IPS-18c (cell line): ENCODE data around the gene ZNF189.

Source experiments
- H3K4me3 ChIP-seq: 2 replicates; pipeline ENCODE4 v1.7.0; 2013; ENCODE audit warnings: low read depth, mild to moderate bottlenecking, low read length, moderate library complexity; ENCODE audit not compliant: insufficient read depth
- H3K9me3 ChIP-seq: one replicate; pipeline ENCODE4 v1.6.1; 2013; ENCODE audit warnings: mild to moderate bottlenecking, low read length, moderate library complexity; ENCODE audit not compliant: control insufficient read depth, insufficient read depth

The ZNF189 gene

GRCh38 chr9:101458963-101459631 is 60.4 kb downstream of the ZNF189 start:
- Histone ChIP-seq H3K9me3 (no peaks in the 10 kb centered on the region), H3K4me3 (no peak overlapping the region)
